SK-N-SH treated with all-trans-retinoic acid at 6 μM for 48 hours (cell line): ENCODE measurements around the gene UIMC1.

Source experiments
- ATAC-seq: fragments of 200-7000 bp; cut with Tn5 transposase; 3 replicates; pipeline ENCODE4 v1.9.1; 2020; ENCODE audit warnings: mild to moderate bottlenecking, moderate library complexity
- ARNTL ChIP-seq: fragments of 450-650 bp; formaldehyde crosslinking; IDR thresholded peaks from 2 replicates; pipeline ENCODE4 v1.5.0; 2020; ENCODE audit warnings: low read depth, mild to moderate bottlenecking, moderate library complexity, borderline replicate concordance
- BACH2 ChIP-seq: fragments of 250-450 bp; sonication (Bioruptor Pico); IDR thresholded peaks from 2 replicates; pipeline ENCODE4 v1.9.0; 2021; ENCODE audit warnings: mild to moderate bottlenecking, borderline replicate concordance
- CSDC2 ChIP-seq: fragments of 250-450 bp; sonication (Bioruptor Pico); IDR thresholded peaks from 2 replicates; pipeline ENCODE4 v1.5.0; 2020; ENCODE audit warnings: mild to moderate bottlenecking, moderate library complexity
- ESRRG ChIP-seq: fragments of 250-450 bp; sonication (Bioruptor Pico); IDR thresholded peaks from 2 replicates; pipeline ENCODE4 v1.6.1; 2021; ENCODE audit warnings: mild to moderate bottlenecking
- GLIS3 ChIP-seq: fragments of 250-450 bp; sonication (Bioruptor Pico); IDR thresholded peaks from 2 replicates; pipeline ENCODE4 v1.5.0; 2020; ENCODE audit warnings: mild to moderate bottlenecking, moderate library complexity
- ISL1 ChIP-seq: fragments of 250-450 bp; sonication (Bioruptor Pico); IDR thresholded peaks from 2 replicates; pipeline ENCODE4 v2.1.2; 2022; ENCODE audit warnings: mild to moderate bottlenecking, moderate library complexity
- OSR1 ChIP-seq: fragments of 250-450 bp; sonication (Bioruptor Pico); IDR thresholded peaks from 2 replicates; pipeline ENCODE4 v1.8.0; 2022; ENCODE audit warnings: moderate library complexity, mild to moderate bottlenecking, inconsistent platforms
- PPARA ChIP-seq: fragments of 250-450 bp; sonication (Bioruptor Pico); IDR thresholded peaks from 2 replicates; pipeline ENCODE4 v1.5.0; 2020; ENCODE audit warnings: mild to moderate bottlenecking, borderline replicate concordance
- RARB ChIP-seq: fragments of 250-450 bp; sonication (Bioruptor Pico); IDR thresholded peaks from 2 replicates; pipeline ENCODE4 v1.8.0; 2021; ENCODE audit warnings: mild to moderate bottlenecking, moderate library complexity
- SNAI2 ChIP-seq: fragments of 250-450 bp; sonication (Bioruptor Pico); IDR thresholded peaks from 2 replicates; pipeline ENCODE4 v1.5.0; 2020; ENCODE audit warnings: mild to moderate bottlenecking, moderate library complexity
- TOX ChIP-seq: fragments of 250-450 bp; sonication (Bioruptor Pico); IDR thresholded peaks from 2 replicates; pipeline ENCODE4 v1.8.0; 2021; ENCODE audit warnings: mild to moderate bottlenecking, moderate library complexity, borderline replicate concordance
- ZC3H10 ChIP-seq: fragments of 250-450 bp; sonication (Bioruptor Pico); IDR thresholded peaks from 2 replicates; pipeline ENCODE4 v1.5.1; 2021; ENCODE audit warnings: mild to moderate bottlenecking, moderate library complexity
- ZFP3 ChIP-seq: fragments of 250-450 bp; sonication (Bioruptor Pico); IDR thresholded peaks from 2 replicates; pipeline ENCODE4 v1.5.0; 2020; ENCODE audit warnings: mild to moderate bottlenecking, moderate library complexity
- ZFP30 ChIP-seq: fragments of 450-650 bp; formaldehyde crosslinking; IDR thresholded peaks from 2 replicates; pipeline ENCODE4 v1.5.0; 2022; ENCODE audit warnings: mild to moderate bottlenecking, moderate library complexity
- ZNF565 ChIP-seq: fragments of 450-650 bp; formaldehyde crosslinking; conservative IDR thresholded peaks from 2 replicates; pipeline ENCODE4 v1.5.0; 2020; ENCODE audit warnings: low read depth, mild to moderate bottlenecking, moderate library complexity
- ZNF70 ChIP-seq: fragments of 450-650 bp; formaldehyde crosslinking; IDR thresholded peaks from 2 replicates; pipeline ENCODE4 v1.5.0; 2020; ENCODE audit warnings: mild to moderate bottlenecking, moderate library complexity
- ZNF8 ChIP-seq: fragments of 450-650 bp; formaldehyde crosslinking; IDR thresholded peaks from 2 replicates; pipeline ENCODE4 v1.5.0; 2020; ENCODE audit warnings: mild to moderate bottlenecking, moderate library complexity
- TF ChIP-seq, protein P1 (sequence below): fragments of 250-450 bp; sonication (Bioruptor Pico); IDR thresholded peaks from 2 replicates; pipeline ENCODE4 v1.8.0; 2020; ENCODE audit warnings: mild to moderate bottlenecking, moderate library complexity, borderline replicate concordance
- TF ChIP-seq, protein P2 (sequence below): fragments of 250-450 bp; sonication (Bioruptor Pico); IDR thresholded peaks from 2 replicates; pipeline ENCODE4 v1.5.1; 2020; ENCODE audit warnings: low read depth, mild to moderate bottlenecking, moderate library complexity
- TF ChIP-seq, protein P3 (sequence below): fragments of 250-450 bp; sonication (Bioruptor Pico); IDR thresholded peaks from 2 replicates; pipeline ENCODE4 v1.5.1; 2021; ENCODE audit warnings: mild to moderate bottlenecking, moderate library complexity
- TF ChIP-seq, protein P4 (sequence below): fragments of 250-450 bp; sonication (Bioruptor Pico); IDR thresholded peaks from 2 replicates; pipeline ENCODE4 v1.8.0; 2021; ENCODE audit warnings: low read depth, mild to moderate bottlenecking, moderate library complexity, borderline replicate concordance
- TF ChIP-seq, protein P5 (sequence below): fragments of 250-450 bp; sonication (Bioruptor Pico); IDR thresholded peaks from 2 replicates; pipeline ENCODE4 v1.5.0; 2020; ENCODE audit warnings: mild to moderate bottlenecking, moderate library complexity

UIMC1 gene

DNA sequence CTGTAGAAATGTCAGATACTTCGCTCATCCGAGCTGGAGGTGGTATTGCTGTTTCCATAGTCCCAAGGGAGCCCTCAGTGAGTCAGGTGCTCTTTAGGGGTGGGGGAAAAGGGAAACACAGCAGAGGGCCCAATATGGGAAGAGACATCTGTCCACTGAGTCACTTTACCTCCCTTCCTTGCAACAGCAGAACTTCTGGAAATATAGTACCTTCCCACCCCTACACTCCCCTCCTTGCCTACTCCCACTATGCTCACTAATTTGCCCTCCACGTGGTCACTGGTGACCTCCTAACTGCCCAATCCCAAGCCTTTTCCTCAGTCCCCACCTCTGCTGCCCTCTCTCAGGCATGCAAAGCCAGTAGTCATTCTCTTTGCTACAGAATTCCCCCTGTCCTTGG lies 109.3 kb downstream of the UIMC1 start:
- no peak for ATAC-seq

DNA sequence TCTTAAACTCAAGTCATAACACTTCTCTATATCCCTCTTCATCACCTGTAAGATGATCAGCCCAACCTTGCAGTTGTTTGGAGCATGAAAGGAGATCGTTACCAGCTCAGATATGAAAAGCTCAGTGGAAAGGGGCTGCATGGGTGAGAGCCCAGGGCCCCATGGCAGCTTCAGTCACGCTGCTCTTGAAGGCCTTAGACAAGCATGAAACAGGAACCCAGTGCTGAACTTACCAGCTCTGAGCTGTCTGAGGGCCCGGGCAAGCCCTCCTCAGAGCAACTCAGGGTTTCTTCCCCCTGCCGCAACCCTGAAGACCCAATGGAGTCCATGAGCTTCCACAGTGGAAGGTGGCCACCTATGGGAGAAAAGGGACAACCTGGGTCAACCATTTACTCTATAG lies 110.7 kb downstream of the UIMC1 start:
- ATAC-seq, result no peak
- TF ChIP-seq, protein P1, sequence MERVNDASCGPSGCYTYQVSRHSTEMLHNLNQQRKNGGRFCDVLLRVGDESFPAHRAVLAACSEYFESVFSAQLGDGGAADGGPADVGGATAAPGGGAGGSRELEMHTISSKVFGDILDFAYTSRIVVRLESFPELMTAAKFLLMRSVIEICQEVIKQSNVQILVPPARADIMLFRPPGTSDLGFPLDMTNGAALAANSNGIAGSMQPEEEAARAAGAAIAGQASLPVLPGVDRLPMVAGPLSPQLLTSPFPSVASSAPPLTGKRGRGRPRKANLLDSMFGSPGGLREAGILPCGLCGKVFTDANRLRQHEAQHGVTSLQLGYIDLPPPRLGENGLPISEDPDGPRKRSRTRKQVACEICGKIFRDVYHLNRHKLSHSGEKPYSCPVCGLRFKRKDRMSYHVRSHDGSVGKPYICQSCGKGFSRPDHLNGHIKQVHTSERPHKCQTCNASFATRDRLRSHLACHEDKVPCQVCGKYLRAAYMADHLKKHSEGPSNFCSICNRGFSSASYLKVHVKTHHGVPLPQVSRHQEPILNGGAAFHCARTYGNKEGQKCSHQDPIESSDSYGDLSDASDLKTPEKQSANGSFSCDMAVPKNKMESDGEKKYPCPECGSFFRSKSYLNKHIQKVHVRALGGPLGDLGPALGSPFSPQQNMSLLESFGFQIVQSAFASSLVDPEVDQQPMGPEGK, result no peak
- TF ChIP-seq ZNF8 (CRISPR knock-in tag), result no peak
- TF ChIP-seq ZC3H10, result no peak
- TF ChIP-seq ARNTL (CRISPR knock-in tag), result no peak
- TF ChIP-seq ZNF70 (CRISPR knock-in tag), result no peak
- TF ChIP-seq BACH2 (CRISPR knock-in tag), result no peak
- TF ChIP-seq ZFP3 (CRISPR knock-in tag), result no peak
- no peak for TF ChIP-seq CSDC2 (CRISPR knock-in tag)
- no peak for TF ChIP-seq ZFP30
- TF ChIP-seq ESRRG, result no peak
- no peak for TF ChIP-seq ISL1 (CRISPR knock-in tag)
- TF ChIP-seq, protein P2, sequence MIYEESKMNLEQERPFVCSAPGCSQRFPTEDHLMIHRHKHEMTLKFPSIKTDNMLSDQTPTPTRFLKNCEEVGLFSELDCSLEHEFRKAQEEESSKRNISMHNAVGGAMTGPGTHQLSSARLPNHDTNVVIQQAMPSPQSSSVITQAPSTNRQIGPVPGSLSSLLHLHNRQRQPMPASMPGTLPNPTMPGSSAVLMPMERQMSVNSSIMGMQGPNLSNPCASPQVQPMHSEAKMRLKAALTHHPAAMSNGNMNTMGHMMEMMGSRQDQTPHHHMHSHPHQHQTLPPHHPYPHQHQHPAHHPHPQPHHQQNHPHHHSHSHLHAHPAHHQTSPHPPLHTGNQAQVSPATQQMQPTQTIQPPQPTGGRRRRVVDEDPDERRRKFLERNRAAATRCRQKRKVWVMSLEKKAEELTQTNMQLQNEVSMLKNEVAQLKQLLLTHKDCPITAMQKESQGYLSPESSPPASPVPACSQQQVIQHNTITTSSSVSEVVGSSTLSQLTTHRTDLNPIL (CRISPR knock-in tag), result no peak
- TF ChIP-seq, protein P3, sequence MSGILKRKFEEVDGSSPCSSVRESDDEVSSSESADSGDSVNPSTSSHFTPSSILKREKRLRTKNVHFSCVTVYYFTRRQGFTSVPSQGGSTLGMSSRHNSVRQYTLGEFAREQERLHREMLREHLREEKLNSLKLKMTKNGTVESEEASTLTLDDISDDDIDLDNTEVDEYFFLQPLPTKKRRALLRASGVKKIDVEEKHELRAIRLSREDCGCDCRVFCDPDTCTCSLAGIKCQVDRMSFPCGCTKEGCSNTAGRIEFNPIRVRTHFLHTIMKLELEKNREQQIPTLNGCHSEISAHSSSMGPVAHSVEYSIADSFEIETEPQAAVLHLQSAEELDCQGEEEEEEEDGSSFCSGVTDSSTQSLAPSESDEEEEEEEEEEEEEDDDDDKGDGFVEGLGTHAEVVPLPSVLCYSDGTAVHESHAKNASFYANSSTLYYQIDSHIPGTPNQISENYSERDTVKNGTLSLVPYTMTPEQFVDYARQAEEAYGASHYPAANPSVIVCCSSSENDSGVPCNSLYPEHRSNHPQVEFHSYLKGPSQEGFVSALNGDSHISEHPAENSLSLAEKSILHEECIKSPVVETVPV (CRISPR knock-in tag), result no peak
- no peak for TF ChIP-seq TOX
- no peak for TF ChIP-seq RARB
- TF ChIP-seq PPARA (CRISPR knock-in tag), result no peak
- TF ChIP-seq GLIS3 (CRISPR knock-in tag), result no peak
- TF ChIP-seq OSR1 (CRISPR knock-in tag), result no peak
- TF ChIP-seq, all 23 proteins: peak for 0

More for the DNA sequence above, 109.3 kb downstream of the UIMC1 start:
- TF ChIP-seq ESRRG (no peak), ZC3H10 (no peak), CSDC2 (CRISPR knock-in tag) (no peak), GLIS3 (CRISPR knock-in tag) (no peak), ISL1 (CRISPR knock-in tag) (no peak), TOX (no peak)
- TF ChIP-seq, protein P4, sequence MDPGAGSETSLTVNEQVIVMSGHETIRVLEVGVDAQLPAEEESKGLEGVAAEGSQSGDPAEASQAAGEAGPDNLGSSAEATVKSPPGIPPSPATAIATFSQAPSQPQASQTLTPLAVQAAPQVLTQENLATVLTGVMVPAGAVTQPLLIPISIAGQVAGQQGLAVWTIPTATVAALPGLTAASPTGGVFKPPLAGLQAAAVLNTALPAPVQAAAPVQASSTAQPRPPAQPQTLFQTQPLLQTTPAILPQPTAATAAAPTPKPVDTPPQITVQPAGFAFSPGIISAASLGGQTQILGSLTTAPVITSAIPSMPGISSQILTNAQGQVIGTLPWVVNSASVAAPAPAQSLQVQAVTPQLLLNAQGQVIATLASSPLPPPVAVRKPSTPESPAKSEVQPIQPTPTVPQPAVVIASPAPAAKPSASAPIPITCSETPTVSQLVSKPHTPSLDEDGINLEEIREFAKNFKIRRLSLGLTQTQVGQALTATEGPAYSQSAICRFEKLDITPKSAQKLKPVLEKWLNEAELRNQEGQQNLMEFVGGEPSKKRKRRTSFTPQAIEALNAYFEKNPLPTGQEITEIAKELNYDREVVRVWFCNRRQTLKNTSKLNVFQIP (CRISPR knock-in tag), result no peak
- TF ChIP-seq, protein P2 (CRISPR knock-in tag), result no peak

DNA sequence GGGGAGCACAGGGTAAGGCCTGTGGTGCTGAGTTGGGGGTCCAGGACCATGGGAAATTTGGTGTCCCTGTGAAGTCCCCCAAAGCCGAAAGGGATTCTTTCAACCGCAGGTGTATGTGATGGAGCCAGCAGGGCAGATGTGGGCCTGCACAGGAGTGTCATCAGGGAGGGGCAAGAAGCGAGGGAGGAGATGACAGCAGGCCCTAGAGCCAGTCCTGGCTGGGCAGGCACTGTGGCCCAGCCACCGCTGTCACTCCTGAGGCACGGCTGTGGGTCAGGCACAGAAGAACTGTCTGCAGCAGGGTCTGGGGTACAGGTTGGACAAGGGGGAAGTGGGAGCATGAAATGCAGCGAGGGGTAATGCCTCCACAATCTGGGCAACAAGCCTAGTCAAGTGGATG lies 112.3 kb downstream of the UIMC1 start:
- no peak for ATAC-seq

More for the DNA sequence above, 112.3 kb downstream of the UIMC1 start:
- TF ChIP-seq SNAI2 (CRISPR knock-in tag), result no peak
- no peak for TF ChIP-seq ESRRG
- TF ChIP-seq ZNF70 (CRISPR knock-in tag), result no peak
- no peak for TF ChIP-seq ISL1 (CRISPR knock-in tag)
- TF ChIP-seq BACH2 (CRISPR knock-in tag), result no peak
- TF ChIP-seq, protein P3 (CRISPR knock-in tag), result no peak
- no peak for TF ChIP-seq ZFP30
- TF ChIP-seq RARB, result no peak
- TF ChIP-seq, protein P5, sequence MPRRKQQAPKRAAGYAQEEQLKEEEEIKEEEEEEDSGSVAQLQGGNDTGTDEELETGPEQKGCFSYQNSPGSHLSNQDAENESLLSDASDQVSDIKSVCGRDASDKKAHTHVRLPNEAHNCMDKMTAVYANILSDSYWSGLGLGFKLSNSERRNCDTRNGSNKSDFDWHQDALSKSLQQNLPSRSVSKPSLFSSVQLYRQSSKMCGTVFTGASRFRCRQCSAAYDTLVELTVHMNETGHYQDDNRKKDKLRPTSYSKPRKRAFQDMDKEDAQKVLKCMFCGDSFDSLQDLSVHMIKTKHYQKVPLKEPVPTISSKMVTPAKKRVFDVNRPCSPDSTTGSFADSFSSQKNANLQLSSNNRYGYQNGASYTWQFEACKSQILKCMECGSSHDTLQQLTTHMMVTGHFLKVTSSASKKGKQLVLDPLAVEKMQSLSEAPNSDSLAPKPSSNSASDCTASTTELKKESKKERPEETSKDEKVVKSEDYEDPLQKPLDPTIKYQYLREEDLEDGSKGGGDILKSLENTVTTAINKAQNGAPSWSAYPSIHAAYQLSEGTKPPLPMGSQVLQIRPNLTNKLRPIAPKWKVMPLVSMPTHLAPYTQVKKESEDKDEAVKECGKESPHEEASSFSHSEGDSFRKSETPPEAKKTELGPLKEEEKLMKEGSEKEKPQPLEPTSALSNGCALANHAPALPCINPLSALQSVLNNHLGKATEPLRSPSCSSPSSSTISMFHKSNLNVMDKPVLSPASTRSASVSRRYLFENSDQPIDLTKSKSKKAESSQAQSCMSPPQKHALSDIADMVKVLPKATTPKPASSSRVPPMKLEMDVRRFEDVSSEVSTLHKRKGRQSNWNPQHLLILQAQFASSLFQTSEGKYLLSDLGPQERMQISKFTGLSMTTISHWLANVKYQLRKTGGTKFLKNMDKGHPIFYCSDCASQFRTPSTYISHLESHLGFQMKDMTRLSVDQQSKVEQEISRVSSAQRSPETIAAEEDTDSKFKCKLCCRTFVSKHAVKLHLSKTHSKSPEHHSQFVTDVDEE (CRISPR knock-in tag), result no peak
- TF ChIP-seq CSDC2 (CRISPR knock-in tag), result no peak
- no peak for TF ChIP-seq ZNF565 (CRISPR knock-in tag)
- TF ChIP-seq TOX, result no peak
- no peak for TF ChIP-seq ZFP3 (CRISPR knock-in tag)
